Activated T-helper 1 cell treated with anti-CD3 and anti-CD28 coated beads, Interleukin-12 subunit alpha, Interleukin-12 subunit beta, Interleukin-2, Interleukin-4 antibody, amounts not matched to agents 30 ng/mL and 10 ng/mL and 1 ng/mL, durations not matched to agents 14 hours and 24 hours and 36 hours (primary cell): ENCODE results near the gene GOLGA6D. TPM values are rescaled to one million over a fixed set of nuclear protein-coding genes. Genes with fewer than 3 reads are reported as not detected.
A peak's percentile ranks its signal among the peaks of the same experiment; 100 is the strongest.
"Not testable (repeated sequence)": the region's sequence is repeated elsewhere in the genome, so short reads cannot be mapped to it uniquely, and the experiment has no call there.

Source experiments
- DNase-seq: peaks from one replicate; pipeline ENCODE4 v3.0.0; 2021; ENCODE audit warnings: low spot score
- H3K27ac Mint-ChIP-seq: one replicate; pipeline ENCODE4 v1.8.0; 2021; ENCODE audit warnings: mild to moderate bottlenecking, mixed read lengths
- H3K27me3 Mint-ChIP-seq: one replicate; pipeline ENCODE4 v1.8.0; 2022; ENCODE audit warnings: mild to moderate bottlenecking, moderate library complexity, mixed read lengths; ENCODE audit not compliant: insufficient read depth
- H3K36me3 Mint-ChIP-seq: one replicate; pipeline ENCODE4 v1.8.0; 2021; ENCODE audit warnings: low read depth, mixed read lengths
- H3K4me1 Mint-ChIP-seq: one replicate; pipeline ENCODE4 v1.8.0; 2021; ENCODE audit warnings: low read depth, mixed read lengths
- H3K4me3 Mint-ChIP-seq: one replicate; pipeline ENCODE4 v1.8.0; 2021; ENCODE audit warnings: mild to moderate bottlenecking, moderate library complexity, mixed read lengths
- H3K9me3 Mint-ChIP-seq: one replicate; pipeline ENCODE4 v1.8.0; 2021; ENCODE audit warnings: mixed read lengths
- intact Hi-C: fragments of 100-400 bp; cut with micrococcal nuclease; formaldehyde crosslinking; loops from one replicate; pipeline ENCODE4 v1.15.1; 2024
- total RNA-seq: library from RNA; stranded (reverse); gene quantifications from 2 replicates; pipeline ENCODE4 v1.2.3, GENCODE V29; 2022

Gene GOLGA6D
- total RNA-seq, 1 donor from 2014 or later = not detected

- intact Hi-C loops = no loop called here
- no peaks in the 10 kb centered on the region for H3K4me1 Mint-ChIP-seq
- H3K27me3 Mint-ChIP-seq = peaks cover 4% of the 10 kb centered on the region
- no peak for DNase-seq
- no peaks in the 10 kb centered on the region for H3K9me3 Mint-ChIP-seq
- no peak overlapping the region for H3K4me3 Mint-ChIP-seq
- no peaks in the 10 kb centered on the region for H3K36me3 Mint-ChIP-seq
- no peak overlapping the region for H3K27ac Mint-ChIP-seq
Observed at GRCh38 chr15:75327005-75327404, 44.4 kb downstream of the GOLGA6D start.

DNA sequence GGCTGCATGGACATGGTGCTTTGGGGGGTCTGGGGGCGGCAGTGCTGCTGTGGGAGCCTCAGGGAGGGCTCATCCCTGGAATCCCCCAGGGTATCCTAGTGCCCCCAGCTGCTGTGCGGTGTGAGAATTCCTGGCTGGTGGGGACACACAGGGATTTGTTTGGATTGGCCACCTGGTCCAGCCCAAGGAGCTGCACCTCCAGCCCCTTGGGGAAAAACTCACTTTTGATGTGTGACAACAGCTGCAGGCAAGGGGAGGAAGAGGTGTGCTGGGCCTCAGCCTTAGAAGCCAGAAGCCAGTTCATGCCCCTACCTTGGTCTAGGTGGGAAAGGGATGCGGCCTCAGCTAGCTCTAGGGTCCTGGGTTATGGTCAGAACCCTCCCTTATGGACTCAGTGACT is 44.9 kb downstream of the GOLGA6D start:
- Mint-ChIP-seq H3K27me3 (peaks cover 4% of the 10 kb centered on the region), H3K9me3 (no peaks in the 10 kb centered on the region), H3K4me1 (no peaks in the 10 kb centered on the region), H3K36me3 (no peaks in the 10 kb centered on the region), H3K4me3 (no peak overlapping the region), H3K27ac (no peak overlapping the region)
- intact Hi-C loops = no loop called here
- no peak for DNase-seq

DNA sequence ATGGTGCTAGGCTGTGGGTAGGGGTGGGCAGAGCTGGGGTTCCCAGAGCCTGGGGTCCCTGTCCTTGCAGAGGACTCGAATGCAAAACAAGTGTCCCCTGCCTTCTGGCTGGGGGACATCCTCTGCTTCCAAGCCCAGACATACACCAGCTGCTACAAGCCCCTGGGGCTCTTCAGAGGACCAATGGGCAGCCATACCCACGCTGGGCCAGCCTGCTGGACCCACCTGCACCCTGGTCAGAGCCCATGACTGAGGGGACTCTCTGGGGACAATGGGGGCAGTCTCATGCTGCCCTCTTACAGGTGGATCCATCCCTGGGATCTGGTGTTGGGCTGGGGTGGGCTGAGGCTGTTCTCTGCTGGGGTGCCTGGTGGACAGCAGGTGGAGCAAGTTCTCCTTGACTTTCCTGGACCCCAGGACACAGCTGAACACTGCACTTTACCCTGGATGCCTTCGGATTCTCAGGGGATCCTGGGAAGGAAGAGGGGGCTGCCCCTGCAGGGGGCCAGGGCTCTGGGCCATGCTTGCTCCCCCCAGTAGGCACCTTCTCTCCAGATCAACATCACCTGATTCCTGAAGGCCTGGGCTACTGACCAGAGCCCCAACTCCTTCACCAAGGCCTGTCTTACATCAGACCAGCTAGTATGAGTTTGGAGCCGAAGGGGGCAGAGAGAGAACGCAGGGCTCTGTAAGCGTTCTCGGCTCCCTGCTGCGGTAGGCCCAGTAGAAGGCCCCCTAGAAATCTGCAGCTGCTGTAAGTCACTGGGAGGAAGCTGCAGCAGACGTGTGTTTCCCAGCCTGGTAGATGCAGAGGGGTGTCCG is 46.1 kb downstream of the GOLGA6D start:
- Mint-ChIP-seq H3K4me3 (no peak overlapping the region), H3K27ac (no peak overlapping the region), H3K4me1 (no peaks in the 10 kb centered on the region), H3K9me3 (no peaks in the 10 kb centered on the region), H3K27me3 (peaks cover 2% of the 10 kb centered on the region), H3K36me3 (no peaks in the 10 kb centered on the region)
- no peak for DNase-seq
- intact Hi-C loops = no loop called here

DNA sequence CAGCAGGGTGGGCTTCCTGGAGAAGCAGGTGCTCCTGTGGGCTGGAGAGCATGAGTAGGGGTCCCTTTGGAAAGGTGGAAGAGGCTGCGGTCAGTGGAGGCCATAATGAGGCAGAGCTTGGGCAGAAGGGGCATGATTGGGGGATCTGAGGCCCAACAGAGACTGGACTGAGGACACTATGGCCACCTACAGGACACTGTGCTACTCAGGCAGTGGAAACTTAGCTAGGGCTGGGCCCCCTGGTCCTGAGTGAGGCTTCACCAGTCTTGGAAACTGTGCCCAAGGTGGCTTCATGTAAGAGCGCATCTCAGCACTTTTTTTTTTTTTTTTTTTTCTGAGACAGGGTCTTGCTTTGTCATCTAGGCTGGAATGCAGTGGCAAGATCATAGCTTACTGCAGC is 46.9 kb downstream of the GOLGA6D start:
- Mint-ChIP-seq H3K36me3 (no peaks in the 10 kb centered on the region), H3K27ac (no peak overlapping the region), H3K4me1 (no peaks in the 10 kb centered on the region), H3K4me3 (no peak overlapping the region), H3K9me3 (no peaks in the 10 kb centered on the region), H3K27me3 (no peaks in the 10 kb centered on the region)
- intact Hi-C loops = no loop called here
- no peak for DNase-seq

- H3K27ac Mint-ChIP-seq, H3K27me3 Mint-ChIP-seq, DNase-seq, intact Hi-C loops, H3K9me3 Mint-ChIP-seq, H3K36me3 Mint-ChIP-seq, H3K4me3 Mint-ChIP-seq: not testable (repeated sequence)
- H3K4me1 Mint-ChIP-seq = peaks cover 21% of the 10 kb centered on the region
Observed at GRCh38 chr15:75332093-75332492, 49.5 kb downstream of the GOLGA6D start.

DNA sequence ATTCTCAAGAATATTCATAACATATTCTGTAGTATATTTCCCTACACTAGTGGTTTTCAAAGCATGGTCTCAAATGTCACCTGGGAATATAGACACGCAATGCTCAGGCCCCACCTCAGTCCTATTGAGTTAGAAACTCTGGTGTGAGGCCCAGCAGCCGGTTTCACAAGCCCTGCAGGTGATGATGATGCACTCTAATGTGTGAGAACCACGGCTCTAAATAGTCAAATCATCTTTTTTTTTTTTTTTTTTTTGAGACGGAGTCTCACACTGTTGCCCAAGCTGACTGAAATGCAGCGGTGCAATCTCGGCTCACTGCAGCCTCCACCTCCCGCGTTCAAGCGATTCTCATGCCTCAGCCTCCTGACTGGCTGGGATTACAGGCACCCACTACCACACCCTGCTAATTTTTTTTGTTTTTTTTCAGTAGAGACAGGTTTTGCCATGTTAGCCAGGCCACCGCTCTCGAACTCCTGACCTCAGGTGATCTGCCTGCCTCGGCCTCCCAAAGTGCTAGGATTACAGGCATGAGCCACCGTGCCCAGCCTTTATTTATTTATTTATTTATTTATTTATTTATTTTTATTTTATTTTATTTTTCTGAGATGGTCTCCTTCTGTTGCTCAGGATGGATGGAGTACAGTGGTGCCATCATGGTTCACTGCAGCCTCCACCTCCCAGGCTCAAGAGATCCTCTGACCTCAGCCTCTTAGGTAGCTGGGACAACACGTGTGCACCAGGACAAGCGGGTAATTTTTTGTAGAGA is 51.2 kb downstream of the GOLGA6D start:
- DNase-seq, H3K36me3 Mint-ChIP-seq, H3K9me3 Mint-ChIP-seq, H3K27me3 Mint-ChIP-seq, H3K4me3 Mint-ChIP-seq, intact Hi-C loops, H3K27ac Mint-ChIP-seq: not testable (repeated sequence)
- H3K4me1 Mint-ChIP-seq = peaks cover 21% of the 10 kb centered on the region

DNA sequence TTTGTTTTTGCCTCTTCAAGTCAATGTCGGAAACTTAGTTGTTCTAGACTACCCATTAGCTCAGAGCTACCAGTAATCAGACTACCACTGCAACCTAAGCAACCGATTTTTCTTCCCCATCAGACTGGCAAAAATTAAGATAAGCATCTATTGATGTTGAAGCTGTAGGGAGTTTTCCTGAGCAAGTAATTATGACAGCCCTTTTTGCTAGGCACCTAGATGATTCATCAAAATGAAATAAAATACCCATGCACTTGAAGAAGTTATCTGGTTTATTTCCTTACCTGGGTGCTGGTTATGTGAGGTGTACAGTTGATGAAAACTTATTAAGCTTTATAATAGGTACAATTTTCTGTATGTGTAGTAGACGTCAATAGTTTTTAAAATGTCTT is 52.7 kb downstream of the GOLGA6D start:
- peak overlapping the region; percentile 95 for H3K27ac Mint-ChIP-seq
- DNase-seq = no peak
- peak overlapping the region; percentile 98 for H3K4me3 Mint-ChIP-seq
- no peaks in the 10 kb centered on the region for H3K9me3 Mint-ChIP-seq
- H3K27me3 Mint-ChIP-seq = peaks cover 2% of the 10 kb centered on the region
- H3K36me3 Mint-ChIP-seq = peaks cover 2% of the 10 kb centered on the region
- intact Hi-C loops = no loop called here
- H3K4me1 Mint-ChIP-seq = peaks cover 21% of the 10 kb centered on the region

DNA sequence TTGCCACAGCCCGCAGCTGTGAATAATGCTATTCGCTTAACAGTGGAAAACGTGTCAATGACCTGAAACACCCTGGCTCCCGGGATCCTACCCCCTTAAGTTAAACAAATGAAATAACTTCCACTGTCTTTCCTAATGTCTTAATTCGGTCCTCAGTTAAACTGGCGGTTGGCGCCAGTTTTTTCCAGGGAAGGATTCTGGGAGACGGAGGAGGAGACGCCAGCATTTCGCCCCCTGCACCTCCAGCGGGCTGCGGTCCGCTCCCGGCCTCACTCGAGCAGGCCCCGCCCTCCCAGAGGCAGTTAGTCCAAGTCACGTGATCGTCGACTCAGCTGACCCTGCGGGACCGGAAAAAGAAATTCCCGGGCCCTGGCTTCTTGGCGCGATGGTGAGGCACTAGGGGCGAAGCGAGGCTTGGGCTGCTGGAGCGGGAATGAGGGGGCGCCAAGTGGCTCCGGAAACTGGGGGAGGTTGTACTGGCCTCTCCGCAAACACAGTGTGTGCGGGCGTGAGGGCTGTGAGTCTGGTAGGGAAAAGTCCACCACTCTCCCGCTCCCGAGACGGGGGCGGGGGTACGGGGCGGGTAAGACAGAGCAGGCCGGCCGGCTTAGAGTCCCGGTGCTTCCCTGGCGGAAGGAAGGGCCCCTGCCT is 53.2 kb downstream of the GOLGA6D start, which contains the start of gene COMMD4:
TSS of gene COMMD4 (plus strand) at position 359 of the 651 bp plus-strand sequence. CDS start at position 386, 27 bp downstream.
- Mint-ChIP-seq H3K36me3 (peaks cover 2% of the 10 kb centered on the region), H3K9me3 (no peaks in the 10 kb centered on the region), H3K4me1 (peaks cover 21% of the 10 kb centered on the region), H3K4me3 (peak within 1 kb of the TSS; percentile 98), H3K27ac (peak within 1 kb of the TSS; percentile 95), H3K27me3 (peaks cover 2% of the 10 kb centered on the region)
- DNase-seq = peak; percentile 81
- intact Hi-C loops = loop anchor here (1.0 to 2.0 kb wide), 2 partner anchors 32 to 119 kb away; partner anchors contain the start of gene MAN2C1

DNA sequence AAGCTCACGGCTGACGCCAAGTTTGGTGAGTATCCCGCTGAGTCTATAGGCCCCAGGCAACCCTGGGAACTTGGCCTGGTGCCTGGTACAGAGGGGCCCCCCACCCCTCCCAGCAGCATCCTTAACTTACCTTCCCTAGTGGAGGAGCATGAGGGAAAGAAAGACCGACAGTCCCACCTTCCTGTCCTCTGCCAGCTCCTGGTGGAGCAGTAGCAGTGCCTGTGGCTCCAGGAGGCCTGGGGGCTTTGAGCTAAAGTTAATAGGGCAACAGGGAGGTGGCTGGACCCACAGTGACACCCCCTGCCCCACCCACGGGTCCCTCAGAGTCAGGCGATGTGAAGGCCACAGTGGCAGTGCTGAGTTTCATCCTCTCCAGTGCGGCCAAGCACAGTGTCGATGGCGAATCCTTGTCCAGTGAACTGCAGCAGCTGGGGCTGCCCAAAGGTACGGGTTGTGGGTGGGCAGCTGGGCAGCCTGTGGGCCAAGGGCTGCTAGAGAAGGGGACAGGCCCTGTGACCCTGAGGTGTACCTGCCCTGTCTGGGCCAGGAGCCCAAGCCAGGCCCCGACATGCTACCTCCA is 56.1 kb downstream of the GOLGA6D start:
- DNase-seq = no peak
- H3K4me1 Mint-ChIP-seq = peaks cover 21% of the 10 kb centered on the region
- H3K36me3 Mint-ChIP-seq = peaks cover 5% of the 10 kb centered on the region
- peaks cover 2% of the 10 kb centered on the region for H3K27me3 Mint-ChIP-seq
- H3K9me3 Mint-ChIP-seq = no peaks in the 10 kb centered on the region
- intact Hi-C loops = no loop called here
- H3K27ac Mint-ChIP-seq = no peak overlapping the region
- no peak overlapping the region for H3K4me3 Mint-ChIP-seq

- Mint-ChIP-seq H3K27me3 (peaks cover 2% of the 10 kb centered on the region), H3K9me3 (no peaks in the 10 kb centered on the region), H3K27ac (no peak overlapping the region), H3K4me3 (no peak overlapping the region), H3K36me3 (peaks cover 5% of the 10 kb centered on the region), H3K4me1 (peaks cover 21% of the 10 kb centered on the region)
- no peak for DNase-seq
- intact Hi-C loops = no loop called here
Observed at GRCh38 chr15:75339531-75340240, 57.1 kb downstream of the GOLGA6D start.

GRCh38 chr15:75342221-75342620 is 59.6 kb downstream of the GOLGA6D start:
- H3K36me3 Mint-ChIP-seq = peaks cover 3% of the 10 kb centered on the region
- H3K27me3 Mint-ChIP-seq = peaks cover 19% of the 10 kb centered on the region
- no peaks in the 10 kb centered on the region for H3K9me3 Mint-ChIP-seq
- no peak overlapping the region for H3K27ac Mint-ChIP-seq
- H3K4me1 Mint-ChIP-seq = peaks cover 7% of the 10 kb centered on the region
- intact Hi-C loops = no loop called here
- no peak for DNase-seq
- H3K4me3 Mint-ChIP-seq = no peak overlapping the region

GRCh38 chr15:75343953-75344352 is 61.3 kb downstream of the GOLGA6D start:
- intact Hi-C loops, H3K9me3 Mint-ChIP-seq, H3K4me1 Mint-ChIP-seq, H3K36me3 Mint-ChIP-seq, DNase-seq, H3K4me3 Mint-ChIP-seq, H3K27ac Mint-ChIP-seq: not testable (repeated sequence)
- H3K27me3 Mint-ChIP-seq = peaks cover 21% of the 10 kb centered on the region
